ENCODE measurements around the gene DCP2.

DNA sequence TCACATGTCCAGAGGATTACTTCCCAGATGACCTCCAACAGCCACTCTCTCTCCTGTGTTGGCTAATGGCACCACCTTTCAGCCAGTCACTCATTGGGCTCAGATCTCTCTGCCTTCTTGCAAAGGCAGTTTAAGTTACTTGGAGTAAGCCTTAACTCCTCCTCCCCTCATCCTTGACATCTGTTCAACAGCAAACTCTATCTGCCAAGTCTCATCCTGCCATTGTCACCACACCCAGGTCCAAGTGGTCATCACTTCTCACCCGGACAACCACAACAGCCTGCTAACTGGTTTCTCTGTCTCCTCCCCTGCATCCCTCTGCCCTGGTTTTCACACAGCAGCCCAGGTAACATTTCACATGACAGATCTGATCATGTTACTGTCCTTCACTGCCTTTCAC, 58.5 kb downstream of the DCP2 start:
- TF ChIP-seq, protein P1, sequence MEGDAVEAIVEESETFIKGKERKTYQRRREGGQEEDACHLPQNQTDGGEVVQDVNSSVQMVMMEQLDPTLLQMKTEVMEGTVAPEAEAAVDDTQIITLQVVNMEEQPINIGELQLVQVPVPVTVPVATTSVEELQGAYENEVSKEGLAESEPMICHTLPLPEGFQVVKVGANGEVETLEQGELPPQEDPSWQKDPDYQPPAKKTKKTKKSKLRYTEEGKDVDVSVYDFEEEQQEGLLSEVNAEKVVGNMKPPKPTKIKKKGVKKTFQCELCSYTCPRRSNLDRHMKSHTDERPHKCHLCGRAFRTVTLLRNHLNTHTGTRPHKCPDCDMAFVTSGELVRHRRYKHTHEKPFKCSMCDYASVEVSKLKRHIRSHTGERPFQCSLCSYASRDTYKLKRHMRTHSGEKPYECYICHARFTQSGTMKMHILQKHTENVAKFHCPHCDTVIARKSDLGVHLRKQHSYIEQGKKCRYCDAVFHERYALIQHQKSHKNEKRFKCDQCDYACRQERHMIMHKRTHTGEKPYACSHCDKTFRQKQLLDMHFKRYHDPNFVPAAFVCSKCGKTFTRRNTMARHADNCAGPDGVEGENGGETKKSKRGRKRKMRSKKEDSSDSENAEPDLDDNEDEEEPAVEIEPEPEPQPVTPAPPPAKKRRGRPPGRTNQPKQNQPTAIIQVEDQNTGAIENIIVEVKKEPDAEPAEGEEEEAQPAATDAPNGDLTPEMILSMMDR (IDR thresholded peaks at IDR 0.05), result no peak
- TF ChIP-seq EP300 (IDR thresholded peaks at IDR 0.05), result no peak
- no peak for TF ChIP-seq POLR2A (IDR thresholded peaks at IDR 0.05)
